Measurements from ENCODE around the gene TIAM2.

GRCh38 chr6:155123520-155123919 lies 128.4 kb downstream of the TIAM2 start:
- no peak for TF ChIP-seq POLR2AphosphoS5 (IDR thresholded peaks at IDR 0.05)
- TF ChIP-seq CTCF (IDR thresholded peaks at IDR 0.05), result no peak
- no peak for TF ChIP-seq POLR2A (IDR thresholded peaks at IDR 0.05)
